Measurements from ENCODE around the gene MSL3B. TPM values are rescaled to one million over a fixed set of nuclear protein-coding genes. Genes with fewer than 3 reads are reported as not detected.

The MSL3B gene

Other genes with a start within 250 kb of the MSL3B start
- not detected for gene UGT1A10, start 231.9 kb downstream of the MSL3B start, total RNA-seq
- gene UGT1A10, start 231.9 kb downstream of the MSL3B start, polyA plus RNA-seq = not detected
- not detected for gene UGT1A9, start 196.5 kb downstream of the MSL3B start, total RNA-seq
- gene UGT1A9, start 196.5 kb downstream of the MSL3B start, polyA plus RNA-seq = 0.16 TPM
- 2.5 TPM for gene UGT1A7, start 186.5 kb downstream of the MSL3B start, total RNA-seq
- 0.08 TPM for gene UGT1A7, start 186.5 kb downstream of the MSL3B start, polyA plus RNA-seq
- gene UGT1A6, start 175.5 kb downstream of the MSL3B start, total RNA-seq = 17.6 TPM
- 19.9 TPM for gene UGT1A6, start 175.5 kb downstream of the MSL3B start, polyA plus RNA-seq
- 0.79 TPM for gene UGT1A5, start 155.5 kb downstream of the MSL3B start, total RNA-seq
- not detected for gene UGT1A5, start 155.5 kb downstream of the MSL3B start, polyA plus RNA-seq
- gene UGT1A4, start 149.7 kb downstream of the MSL3B start, total RNA-seq = 1.1 TPM
- gene UGT1A4, start 149.7 kb downstream of the MSL3B start, polyA plus RNA-seq = 1.2 TPM
- 1.2 TPM for gene UGT1A3, start 139.3 kb downstream of the MSL3B start, total RNA-seq
- 0.14 TPM for gene UGT1A3, start 139.3 kb downstream of the MSL3B start, polyA plus RNA-seq
- gene UGT1A1, start 108.1 kb downstream of the MSL3B start, total RNA-seq = 1.9 TPM
- gene UGT1A1, start 108.1 kb downstream of the MSL3B start, polyA plus RNA-seq = 5.6 TPM
- gene MROH2A, start 90.1 kb downstream of the MSL3B start, total RNA-seq = 0.32 TPM
- 7.3 TPM for gene MROH2A, start 90.1 kb downstream of the MSL3B start, polyA plus RNA-seq
- gene HJURP, start 13.9 kb downstream of the MSL3B start, total RNA-seq = 8.9 TPM
- gene HJURP, start 13.9 kb downstream of the MSL3B start, polyA plus RNA-seq = 0.27 TPM
- not detected for gene TRPM8, start 49.0 kb upstream of the MSL3B start, total RNA-seq
- gene TRPM8, start 49.0 kb upstream of the MSL3B start, polyA plus RNA-seq = 0.05 TPM
- not detected for gene SPP2, start 182.3 kb upstream of the MSL3B start, total RNA-seq
- gene SPP2, start 182.3 kb upstream of the MSL3B start, polyA plus RNA-seq = not detected